ENCODE data around the gene TTBK2.

- TF ChIP-seq CTCF (IDR thresholded peaks at IDR 0.05) (no peak), GRHL2 (CRISPR knock-in tag; IDR thresholded peaks at IDR 0.05; ENCODE audit: insufficient replicate concordance, severe bottlenecking) (no peak), USF1 (CRISPR knock-in tag; IDR thresholded peaks at IDR 0.05) (no peak)
These were observed 123.4 kb downstream of the TTBK2 start for GRCh38 chr15:42796955-42797782.

All from WTC11 (cell line).